IMR-90 (cell line): Measurements from ENCODE around the gene IRX1. TPM values are rescaled to one million over a fixed set of nuclear protein-coding genes. Genes with fewer than 3 reads are reported as not detected.

Experiments
- ATAC-seq: fragments of 200-7000 bp; cut with Tn5 transposase; 2 replicates; pipeline ENCODE4 v1.9.1; 2020; ENCODE audit warnings: low read depth, mild to moderate bottlenecking, moderate library complexity
- BruUV-seq: library from RNA; stranded (reverse); fragments of 400-500 nt; replicated peaks from 2 replicates; lab custom pipeline; 2021; lab: Mats Ljungman, UMichigan
- CTCF ChIA-PET: fragments of 300-600 bp; formaldehyde crosslinking; extraction: SDS; loops from one replicate; lab custom pipeline; 2021; ENCODE audit warnings: antibody characterized with exemption; lab: Yijun Ruan, JAX
- POLR2A ChIA-PET: fragments of 300-600 bp; sonication (Branson Sonifier 250); formaldehyde crosslinking; loops from one replicate; lab custom pipeline; 2022; ENCODE audit warnings: antibody characterized with exemption; ENCODE audit not compliant: unreplicated experiment; lab: Charles Lee
- DNase-seq: peaks from one replicate; pipeline ENCODE4 v3.0.0; 2013
- H2AFZ ChIP-seq: replicated peaks from 2 replicates; pipeline ENCODE3; 2013; ENCODE audit warnings: low read length, mild to moderate bottlenecking; ENCODE audit not compliant: poor library complexity
- H2AK5ac ChIP-seq: 2 replicates; pipeline ENCODE4 v1.6.1; 2013; ENCODE audit warnings: low read depth, low read length, inconsistent platforms
- H2AK9ac ChIP-seq: replicated peaks from 2 replicates; pipeline ENCODE3; 2013; ENCODE audit warnings: mild to moderate bottlenecking, low read depth, low read length, moderate library complexity; ENCODE audit not compliant: poor library complexity
- H2BK120ac ChIP-seq: 2 replicates; pipeline ENCODE4 v1.6.1; 2013; ENCODE audit warnings: low read depth, low read length, inconsistent platforms
- H2BK15ac ChIP-seq: 3 replicates; pipeline ENCODE4 v1.6.1; 2013; ENCODE audit warnings: low read depth, low read length, inconsistent platforms
- H2BK20ac ChIP-seq: 2 replicates; pipeline ENCODE4 v1.6.1; 2013; ENCODE audit warnings: low read depth, mild to moderate bottlenecking, inconsistent platforms, low read length, moderate library complexity
- H2BK5ac ChIP-seq: 2 replicates; pipeline ENCODE4 v1.6.1; 2013; ENCODE audit warnings: mild to moderate bottlenecking, low read depth, low read length, inconsistent platforms; ENCODE audit not compliant: poor library complexity, severe bottlenecking
- H3K14ac ChIP-seq: replicated peaks from 2 replicates; pipeline ENCODE4 v1.6.1; 2013; ENCODE audit warnings: low read depth, low read length, inconsistent platforms
- H3K18ac ChIP-seq: 2 replicates; pipeline ENCODE4 v1.6.1; 2013; ENCODE audit warnings: low read depth, low read length, control low read depth
- H3K23ac ChIP-seq: 2 replicates; pipeline ENCODE4 v1.6.1; 2013; ENCODE audit warnings: low read depth, low read length, inconsistent platforms
- H3K27ac ChIP-seq: 2 replicates; pipeline ENCODE4 v1.5.1; 2013; ENCODE audit warnings: mild to moderate bottlenecking, control low read depth, low read length; ENCODE audit not compliant: insufficient read depth
- H3K27me3 ChIP-seq: 2 replicates; pipeline ENCODE4 v1.6.1; 2013; ENCODE audit warnings: low read length; ENCODE audit not compliant: control insufficient read depth, insufficient read depth
- H3K36me3 ChIP-seq: 2 replicates; pipeline ENCODE4 v1.6.1; 2013; ENCODE audit warnings: low read length, mixed read lengths; ENCODE audit not compliant: control insufficient read depth, insufficient read depth
- H3K4ac ChIP-seq: 2 replicates; pipeline ENCODE4 v1.6.1; 2013; ENCODE audit warnings: low read depth, low read length, inconsistent platforms
- H3K4me1 ChIP-seq: 2 replicates; pipeline ENCODE4 v1.6.1; 2013; ENCODE audit warnings: low read length, mixed read lengths; ENCODE audit not compliant: control insufficient read depth, insufficient read depth
- H3K4me2 ChIP-seq: 2 replicates; pipeline ENCODE4 v1.6.1; 2013; ENCODE audit warnings: low read depth, mild to moderate bottlenecking, control low read depth, low read length, moderate library complexity
- H3K4me3 ChIP-seq: 2 replicates; pipeline ENCODE4 v1.5.1; 2013; ENCODE audit warnings: low read depth, mild to moderate bottlenecking, control low read depth, low read length, moderate library complexity; ENCODE audit not compliant: insufficient read depth
- H3K56ac ChIP-seq: 2 replicates; pipeline ENCODE4 v1.6.1; 2013; ENCODE audit warnings: low read length, inconsistent platforms; ENCODE audit not compliant: insufficient read depth; ENCODE audit errors: extremely low read depth
- H3K79me1 ChIP-seq, 2 experiments: 2 replicates each; pipeline ENCODE4 v1.6.1; 2013; ENCODE audit warnings: low read length in 2 of 2, inconsistent platforms in 1 of 2, low read depth in 1 of 2
- H3K9ac ChIP-seq: 2 replicates; pipeline ENCODE4 v1.6.1; 2013; ENCODE audit warnings: low read depth, low read length, control low read depth
- H3K9me1 ChIP-seq: 2 replicates; pipeline ENCODE4 v1.6.1; 2013; ENCODE audit warnings: low read length, inconsistent platforms; ENCODE audit not compliant: insufficient read depth
- H3K9me3 ChIP-seq: 2 replicates; pipeline ENCODE4 v1.6.1; 2013; ENCODE audit warnings: low read length; ENCODE audit not compliant: control insufficient read depth, insufficient read depth
- H4K20me1 ChIP-seq: 2 replicates; pipeline ENCODE4 v1.6.1; 2013; ENCODE audit warnings: low read length, inconsistent platforms; ENCODE audit not compliant: insufficient read depth
- H4K5ac ChIP-seq: 2 replicates; pipeline ENCODE4 v1.6.1; 2013; ENCODE audit warnings: mild to moderate bottlenecking, low read depth, low read length, control low read depth
- H4K8ac ChIP-seq, 2 experiments: 2 replicates each; pipeline ENCODE4 v1.6.1; 2013; ENCODE audit warnings: low read depth in 2 of 2, low read length in 2 of 2, control low read depth in 1 of 2, inconsistent platforms in 1 of 2
- H4K91ac ChIP-seq: 2 replicates; pipeline ENCODE4 v1.6.1; 2013; ENCODE audit warnings: low read depth, low read length, inconsistent platforms; ENCODE audit not compliant: insufficient read depth
- BHLHE40 ChIP-seq: fragments of 150-350 bp; IDR thresholded peaks from 2 replicates; pipeline ENCODE4 v1.6.1; 2016; ENCODE audit warnings: mild to moderate bottlenecking, low read depth, low read length
- CEBPB ChIP-seq: IDR thresholded peaks from 2 replicates; pipeline ENCODE4 v1.6.1; 2012; ENCODE audit warnings: low read depth, low read length, improper control_type of control experiment
- MAFK ChIP-seq: IDR thresholded peaks from 2 replicates; pipeline ENCODE4 v1.6.1; 2012; ENCODE audit warnings: low read depth, low read length, improper control_type of control experiment
- MAZ ChIP-seq: IDR thresholded peaks from 2 replicates; pipeline ENCODE4 v1.6.1; 2012; ENCODE audit warnings: low read depth, mild to moderate bottlenecking, low read length, improper control_type of control experiment, moderate library complexity, borderline replicate concordance
- NFE2L2 ChIP-seq: fragments of 150-350 bp; IDR thresholded peaks from 2 replicates; pipeline ENCODE4 v1.6.1; 2016; ENCODE audit warnings: low read depth, mild to moderate bottlenecking, low read length
- RAD21 ChIP-seq: IDR thresholded peaks from 2 replicates; pipeline ENCODE4 v1.6.1; 2012; ENCODE audit warnings: low read length, improper control_type of control experiment
- RCOR1 ChIP-seq: IDR thresholded peaks from 2 replicates; pipeline ENCODE4 v1.6.1; 2012; ENCODE audit warnings: mild to moderate bottlenecking, low read length, improper control_type of control experiment; ENCODE audit not compliant: insufficient replicate concordance
- RFX5 ChIP-seq: IDR thresholded peaks from 2 replicates; pipeline ENCODE4 v1.8.0; 2012; ENCODE audit warnings: low read depth, mild to moderate bottlenecking, low read length, moderate library complexity
- SMC3 ChIP-seq: fragments of 150-350 bp; IDR thresholded peaks from 2 replicates; pipeline ENCODE4 v1.6.1; 2016; ENCODE audit warnings: low read depth, mild to moderate bottlenecking, antibody characterized with exemption, low read length, moderate library complexity
- WGBS, 2 experiments: methylation state at CpG; one replicate each; pipeline versions ENCODE4 v1.1.5 to v1.1.7; 2013; ENCODE audit warnings: missing lambda C conversion rate in 2 of 2; ENCODE audit not compliant: insufficient read length in 1 of 2; ENCODE audit errors: extremely low coverage in 2 of 2; 5-methylcytosine and 5-hydroxymethylcytosine counted together
- dilution Hi-C: fragments of 300-500 bp; cut with HindIII; formaldehyde crosslinking; loops from one replicate; pipeline ENCODE4 v1.14.3; 2018; ENCODE audit warnings: low sequenced_read_pairs; ENCODE audit not compliant: unreplicated experiment
- in situ Hi-C: fragments of 300-500 bp; cut with MboI; formaldehyde crosslinking; loops from 3 replicates; pipeline ENCODE4 v1.14.3; 2019; ENCODE audit warnings: low sequenced_read_pairs, inconsistent platforms, mixed read lengths
- intact Hi-C: fragments of 100-400 bp; cut with micrococcal nuclease; formaldehyde crosslinking; loops from 2 replicates; pipeline ENCODE4 v1.10.0; 2022
- polyA plus RNA-seq, 3 experiments: library from polyadenylated mRNA; depleted of rRNA; stranded (reverse); fragments of >200 nt; gene quantifications; 2 replicates each; pipeline ENCODE4 v1.2.3, GENCODE V29; 2012; ENCODE audit warnings: low replicate concordance in 1 of 3
- total RNA-seq: library from RNA; depleted of rRNA; stranded (reverse); fragments of >200 nt; gene quantifications from 2 replicates; pipeline ENCODE4 v1.2.3, GENCODE V29; 2012
- TF ChIP-seq, protein P1 (sequence below): fragments of 150-350 bp; IDR thresholded peaks from 2 replicates; pipeline ENCODE4 v1.6.1; 2017; ENCODE audit warnings: mild to moderate bottlenecking, antibody characterized with exemption, low read length, low read depth
- TF ChIP-seq, protein P2 (sequence below): fragments of 150-350 bp; IDR thresholded peaks from 2 replicates; pipeline ENCODE4 v1.6.1; 2016; ENCODE audit warnings: low read depth, mild to moderate bottlenecking, low read length, moderate library complexity, borderline replicate concordance

IRX1 gene
- total and polyA plus RNA-seq, 2 of the 4 experiments (the other 2 are of a cell fraction) = not detected

DNA sequence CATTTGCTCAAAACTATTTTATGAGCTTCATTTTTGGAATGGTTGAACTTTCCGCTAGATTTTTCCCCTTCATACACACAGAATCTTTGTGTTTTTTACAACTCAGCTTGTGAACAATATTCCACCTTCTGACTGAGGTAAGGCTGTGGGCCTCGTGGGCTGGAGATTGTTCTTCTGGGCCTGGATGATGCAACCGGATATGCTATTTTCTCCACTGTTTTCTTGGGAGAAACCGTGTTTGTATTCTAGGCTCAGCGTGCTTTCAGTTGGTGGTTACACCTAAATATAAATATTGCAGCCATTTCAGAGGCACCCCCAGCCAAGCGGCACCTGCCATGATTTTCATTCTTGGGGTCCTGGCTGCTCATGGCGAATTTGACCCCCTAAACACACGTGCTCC lies 55.2 kb downstream of the IRX1 start:
- H3K23ac ChIP-seq = no peak overlapping the region
- H3K14ac ChIP-seq = no peak overlapping the region
- TF ChIP-seq, protein P1, sequence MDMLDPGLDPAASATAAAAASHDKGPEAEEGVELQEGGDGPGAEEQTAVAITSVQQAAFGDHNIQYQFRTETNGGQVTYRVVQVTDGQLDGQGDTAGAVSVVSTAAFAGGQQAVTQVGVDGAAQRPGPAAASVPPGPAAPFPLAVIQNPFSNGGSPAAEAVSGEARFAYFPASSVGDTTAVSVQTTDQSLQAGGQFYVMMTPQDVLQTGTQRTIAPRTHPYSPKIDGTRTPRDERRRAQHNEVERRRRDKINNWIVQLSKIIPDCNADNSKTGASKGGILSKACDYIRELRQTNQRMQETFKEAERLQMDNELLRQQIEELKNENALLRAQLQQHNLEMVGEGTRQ = no peak
- TF ChIP-seq RFX5 (no peak), RAD21 (no peak), MAZ (no peak), CEBPB (no peak), NFE2L2 (no peak), BHLHE40 (no peak), MAFK (no peak), RCOR1 (no peak), SMC3 (no peak)
- TF ChIP-seq, protein P2, sequence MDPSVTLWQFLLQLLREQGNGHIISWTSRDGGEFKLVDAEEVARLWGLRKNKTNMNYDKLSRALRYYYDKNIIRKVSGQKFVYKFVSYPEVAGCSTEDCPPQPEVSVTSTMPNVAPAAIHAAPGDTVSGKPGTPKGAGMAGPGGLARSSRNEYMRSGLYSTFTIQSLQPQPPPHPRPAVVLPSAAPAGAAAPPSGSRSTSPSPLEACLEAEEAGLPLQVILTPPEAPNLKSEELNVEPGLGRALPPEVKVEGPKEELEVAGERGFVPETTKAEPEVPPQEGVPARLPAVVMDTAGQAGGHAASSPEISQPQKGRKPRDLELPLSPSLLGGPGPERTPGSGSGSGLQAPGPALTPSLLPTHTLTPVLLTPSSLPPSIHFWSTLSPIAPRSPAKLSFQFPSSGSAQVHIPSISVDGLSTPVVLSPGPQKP = no peak
- no peak overlapping the region for H2AK9ac ChIP-seq
- no peak for DNase-seq
- no TSS peak for BruUV-seq
- H3K18ac ChIP-seq = no peak overlapping the region
- intact Hi-C loops (no loop called here), in situ Hi-C loops (no loop called here), dilution Hi-C loops (no loop called here)
- H2AK5ac ChIP-seq = no peak overlapping the region
- no peak overlapping the region for H2AFZ ChIP-seq
- H3K4me2 ChIP-seq = no peak overlapping the region
- H4K20me1 ChIP-seq = no peaks in the 10 kb centered on the region
- H3K4ac ChIP-seq = no peak overlapping the region
- ChIA-PET POLR2A (no interaction called here), CTCF (no interaction called here)
- no peak overlapping the region for H3K9ac ChIP-seq
- H3K9me3 ChIP-seq = peaks cover 32% of the 10 kb centered on the region
- H3K79me1 ChIP-seq = no peaks in the 10 kb centered on the region
- no peak overlapping the region for H4K8ac ChIP-seq
- no CpG with 5 or more reads among the region's 8 CpGs for WGBS, 2 experiments
- H2BK15ac ChIP-seq = no peak overlapping the region
- H3K4me3 ChIP-seq = no peak overlapping the region
- no peaks in the 10 kb centered on the region for H3K4me1 ChIP-seq
- no peak for ATAC-seq
- H4K5ac ChIP-seq = no peak overlapping the region
- no peak overlapping the region for H4K91ac ChIP-seq
- H3K36me3 ChIP-seq = no peaks in the 10 kb centered on the region
- H2BK20ac ChIP-seq = no peak overlapping the region
- H3K56ac ChIP-seq = no peak overlapping the region
- no peak overlapping the region for H2BK120ac ChIP-seq
- H3K27me3 ChIP-seq = no peaks in the 10 kb centered on the region
- no peak overlapping the region for H3K27ac ChIP-seq
- no peak overlapping the region for H2BK5ac ChIP-seq
- H3K9me1 ChIP-seq = no peaks in the 10 kb centered on the region
